PC-9 (cell line): ENCODE measurements around the gene SUFU.

Experiments
- EZH2 ChIP-seq: fragments of 200-600 bp; sonication (generic); IDR thresholded peaks from 2 replicates; pipeline ENCODE4 v1.8.0; 2017; ENCODE audit warnings: antibody characterized with exemption, low read depth
- TF ChIP-seq, protein P1 (sequence below): fragments of 200-600 bp; sonication (generic); conservative IDR thresholded peaks from 2 replicates; pipeline ENCODE4 v1.6.1; 2017; ENCODE audit warnings: mixed run types, antibody characterized with exemption, mild to moderate bottlenecking, moderate library complexity

DNA sequence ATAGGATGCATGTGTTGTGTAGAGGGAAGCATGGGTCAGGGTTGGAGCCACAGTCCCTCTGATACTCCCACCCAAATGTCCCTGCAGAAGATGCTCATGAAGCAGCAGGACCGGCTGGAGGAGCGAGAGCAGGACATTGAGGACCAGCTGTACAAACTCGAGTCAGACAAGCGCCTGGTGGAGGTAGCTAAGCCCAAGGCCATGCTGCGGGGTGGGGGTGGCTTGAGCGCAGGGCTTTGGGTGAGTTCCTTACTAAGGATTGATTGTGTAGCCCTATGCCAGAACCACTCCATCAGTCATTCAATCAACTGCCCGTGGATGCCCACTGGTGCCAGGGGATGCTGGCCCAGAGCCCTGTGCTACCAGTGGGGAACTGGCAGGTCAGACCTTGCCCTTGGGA is 150.8 kb downstream of the SUFU start:
- TF ChIP-seq, protein P1, sequence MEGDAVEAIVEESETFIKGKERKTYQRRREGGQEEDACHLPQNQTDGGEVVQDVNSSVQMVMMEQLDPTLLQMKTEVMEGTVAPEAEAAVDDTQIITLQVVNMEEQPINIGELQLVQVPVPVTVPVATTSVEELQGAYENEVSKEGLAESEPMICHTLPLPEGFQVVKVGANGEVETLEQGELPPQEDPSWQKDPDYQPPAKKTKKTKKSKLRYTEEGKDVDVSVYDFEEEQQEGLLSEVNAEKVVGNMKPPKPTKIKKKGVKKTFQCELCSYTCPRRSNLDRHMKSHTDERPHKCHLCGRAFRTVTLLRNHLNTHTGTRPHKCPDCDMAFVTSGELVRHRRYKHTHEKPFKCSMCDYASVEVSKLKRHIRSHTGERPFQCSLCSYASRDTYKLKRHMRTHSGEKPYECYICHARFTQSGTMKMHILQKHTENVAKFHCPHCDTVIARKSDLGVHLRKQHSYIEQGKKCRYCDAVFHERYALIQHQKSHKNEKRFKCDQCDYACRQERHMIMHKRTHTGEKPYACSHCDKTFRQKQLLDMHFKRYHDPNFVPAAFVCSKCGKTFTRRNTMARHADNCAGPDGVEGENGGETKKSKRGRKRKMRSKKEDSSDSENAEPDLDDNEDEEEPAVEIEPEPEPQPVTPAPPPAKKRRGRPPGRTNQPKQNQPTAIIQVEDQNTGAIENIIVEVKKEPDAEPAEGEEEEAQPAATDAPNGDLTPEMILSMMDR: no peak
- TF ChIP-seq EZH2: no peak
